GM18517 (cell line): ENCODE measurements around the gene CHD2.

ENCODE experiments used
- ATAC-seq: cut with Tn5 transposase; IDR thresholded peaks from one replicate; pipeline ENCODE4 v1.9.1; 2021; ENCODE audit warnings: mild to moderate bottlenecking, moderate library complexity; ENCODE audit not compliant: unreplicated experiment

Gene CHD2

GRCh38 chr15:92884436-92885223, 15.5 kb upstream of the CHD2 start:
- no peak for ATAC-seq

- ATAC-seq, result no peak
Measured at GRCh38 chr15:92885224-92886041, 14.7 kb upstream of the CHD2 start.

GRCh38 chr15:92886042-92886537, 14.0 kb upstream of the CHD2 start:
- no peak for ATAC-seq

GRCh38 chr15:92886815-92887214, 13.3 kb upstream of the CHD2 start:
- ATAC-seq, result no peak

- no peak for ATAC-seq
Measured at GRCh38 chr15:92887869-92888268, 12.3 kb upstream of the CHD2 start.

- no peak for ATAC-seq
Measured at GRCh38 chr15:92889390-92890107, 10.6 kb upstream of the CHD2 start.

GRCh38 chr15:92891533-92892200, 8.5 kb upstream of the CHD2 start:
- ATAC-seq, result no peak

GRCh38 chr15:92892201-92892555, 7.9 kb upstream of the CHD2 start:
- ATAC-seq, result no peak

- ATAC-seq, result no peak
Measured at GRCh38 chr15:92893200-92893599, 6.9 kb upstream of the CHD2 start.

- ATAC-seq, result no peak
Measured at GRCh38 chr15:92896561-92896960, 3.6 kb upstream of the CHD2 start.

- ATAC-seq, result no peak
Measured at GRCh38 chr15:92897620-92898019, 2.5 kb upstream of the CHD2 start.

- no peak for ATAC-seq
Measured at GRCh38 chr15:92898988-92899582, 1.0 kb upstream of the CHD2 start.

GRCh38 chr15:92899601-92899947, 550 bp upstream of the CHD2 start:
- no peak for ATAC-seq

GRCh38 chr15:92900731-92901071, 577 bp downstream of the CHD2 start:
- ATAC-seq, result no peak

GRCh38 chr15:92901072-92901761, 1.1 kb downstream of the CHD2 start:
- no peak for ATAC-seq

GRCh38 chr15:92901995-92902394, 1.9 kb downstream of the CHD2 start:
- no peak for ATAC-seq

GRCh38 chr15:92902737-92903593, 2.8 kb downstream of the CHD2 start:
- ATAC-seq, result no peak

- ATAC-seq, result no peak
Measured at GRCh38 chr15:92903631-92903965, 3.5 kb downstream of the CHD2 start.

GRCh38 chr15:92903966-92904721, 4.0 kb downstream of the CHD2 start:
- peak; percentile 65 for ATAC-seq
